NCI-H2081 treated with DMSO at 0.1 percent for 48 hours (cell line): ENCODE data around the gene CEP170.

ENCODE experiments used
- DNase-seq: peaks from one replicate; lab custom pipeline; 2025; lab: John Stamatoyannopoulos, UW

The CEP170 gene

GRCh38 chr1:243267914-243268653, 13.0 kb upstream of the CEP170 start:
- DNase-seq = no peak

DNA sequence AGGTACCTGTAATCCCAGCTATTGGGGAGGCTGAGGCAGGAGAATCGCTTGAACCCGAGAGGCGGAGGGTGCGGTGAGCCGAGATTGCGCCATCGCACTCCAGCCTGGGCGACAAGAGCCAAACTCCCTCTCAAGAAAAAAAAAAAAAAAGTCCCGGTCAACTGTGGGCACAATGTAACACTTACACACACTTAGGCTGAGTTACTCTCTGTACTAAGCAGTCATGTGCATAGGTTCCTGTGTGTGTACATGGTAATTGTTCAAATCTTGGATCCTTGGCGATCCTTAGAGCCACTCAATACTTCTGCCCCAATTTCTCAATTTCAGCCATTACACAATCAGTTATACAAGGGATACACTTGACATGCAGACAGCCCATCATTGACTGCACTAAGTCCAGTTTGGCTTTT, 12.4 kb upstream of the CEP170 start:
- DNase-seq = no peak

DNA sequence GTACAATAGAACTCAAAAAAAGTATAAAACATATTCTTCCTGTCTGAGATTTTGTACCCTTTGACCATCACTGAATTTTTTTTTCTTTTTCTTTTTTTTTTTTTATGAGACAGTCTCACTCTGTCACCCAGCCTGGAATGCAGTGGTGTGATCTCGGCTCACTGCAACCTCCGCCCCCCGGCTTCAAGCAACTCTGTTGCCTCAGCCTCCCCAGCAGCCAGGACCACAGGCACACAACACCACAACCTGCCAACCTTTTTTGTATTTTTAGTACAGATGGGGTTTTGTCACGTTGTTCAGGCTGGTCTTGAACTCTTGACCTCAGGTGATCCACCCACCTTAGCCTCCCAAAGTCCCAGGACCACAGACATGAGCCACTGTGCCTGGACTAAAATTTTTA, 11.2 kb upstream of the CEP170 start:
- no peak for DNase-seq

DNA sequence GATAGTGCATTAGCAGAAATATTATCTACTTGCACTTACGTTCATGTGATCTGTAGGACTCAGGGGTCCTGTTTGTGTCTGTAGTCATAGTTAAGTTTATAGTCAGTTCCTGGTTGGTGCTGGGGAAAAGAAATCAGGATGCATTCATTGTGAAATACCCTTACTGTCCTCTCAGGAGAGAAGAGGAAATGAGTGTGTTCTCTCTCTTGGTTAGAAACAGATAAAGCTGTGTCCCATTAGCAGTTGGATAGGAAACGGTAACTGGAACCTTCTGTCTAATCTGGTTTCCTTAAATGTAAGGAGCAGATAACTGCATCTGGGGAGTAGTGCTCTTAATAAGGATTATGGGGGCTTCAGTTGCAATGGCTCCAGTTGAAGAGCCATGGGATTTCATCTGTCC, 9.6 kb upstream of the CEP170 start:
- DNase-seq = no peak

DNA sequence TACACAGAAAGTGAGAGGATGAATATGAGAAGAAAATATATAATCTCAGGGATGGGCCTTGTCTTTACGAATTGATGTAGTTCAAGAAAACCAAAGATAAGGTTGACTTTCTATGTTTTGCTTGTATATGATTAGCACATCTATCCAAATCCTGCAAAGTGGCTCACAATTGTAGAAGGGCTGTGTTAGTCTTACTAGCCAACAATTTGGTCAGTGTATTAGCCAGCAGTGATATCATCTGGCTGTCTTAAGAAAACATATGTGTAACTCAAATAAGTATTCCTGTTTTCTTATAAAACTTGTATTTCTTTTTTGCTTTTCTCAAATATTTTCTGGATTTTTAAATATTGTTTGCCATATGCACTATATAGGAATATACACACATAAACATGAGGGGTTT, 6.3 kb upstream of the CEP170 start:
- no peak for DNase-seq

GRCh38 chr1:243260221-243260880, 5.3 kb upstream of the CEP170 start:
- DNase-seq = no peak

- DNase-seq = no peak
These were observed 3.6 kb upstream of the CEP170 start for GRCh38 chr1:243258731-243259130.

- DNase-seq = no peak
These were observed 2.1 kb upstream of the CEP170 start for GRCh38 chr1:243257189-243257588.

GRCh38 chr1:243256590-243256989, 1.5 kb upstream of the CEP170 start:
- peak; percentile 10 for DNase-seq

DNA sequence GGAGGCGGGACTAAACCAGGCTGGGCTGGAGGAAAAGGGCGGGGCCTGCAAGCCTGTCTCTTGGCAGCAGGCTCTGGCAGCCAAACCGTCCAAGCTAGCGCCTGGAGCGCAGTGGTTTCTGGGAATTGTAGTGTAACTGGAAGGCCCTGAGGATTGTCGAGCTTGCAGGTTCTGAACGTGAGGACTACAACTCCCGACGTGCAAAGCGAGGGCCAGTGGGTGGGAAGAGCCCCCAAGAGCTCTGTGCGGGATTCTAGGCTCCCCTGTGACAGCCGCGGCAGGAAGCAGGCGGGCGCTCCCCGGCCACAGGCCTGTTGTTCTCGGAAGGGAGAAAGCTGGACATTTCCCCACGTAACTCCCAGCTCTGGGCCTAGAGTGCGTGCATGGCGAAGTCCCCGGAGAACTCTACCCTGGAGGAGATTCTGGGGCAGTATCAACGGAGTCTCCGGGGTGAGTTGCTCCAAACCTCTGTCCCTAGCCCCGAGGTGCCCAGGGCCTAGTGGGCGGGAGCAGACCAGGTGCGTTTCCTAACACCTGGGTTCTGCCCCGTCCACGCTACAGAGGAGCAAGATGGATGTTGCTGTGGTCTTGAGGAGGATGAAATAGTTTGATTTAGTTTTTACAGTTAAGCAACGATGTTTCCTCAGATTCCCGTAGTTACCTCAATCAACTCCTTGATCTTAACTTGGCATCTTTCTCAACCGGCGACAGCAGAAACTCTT, 871 bp upstream of the CEP170 start, which contains the start of gene SDCCAG8:
Gene SDCCAG8, plus strand, starts transcription at position 251 of the 722 bp plus-strand sequence. Its CDS starts 133 bp downstream, at position 384.
- DNase-seq = peak; percentile 99

DNA sequence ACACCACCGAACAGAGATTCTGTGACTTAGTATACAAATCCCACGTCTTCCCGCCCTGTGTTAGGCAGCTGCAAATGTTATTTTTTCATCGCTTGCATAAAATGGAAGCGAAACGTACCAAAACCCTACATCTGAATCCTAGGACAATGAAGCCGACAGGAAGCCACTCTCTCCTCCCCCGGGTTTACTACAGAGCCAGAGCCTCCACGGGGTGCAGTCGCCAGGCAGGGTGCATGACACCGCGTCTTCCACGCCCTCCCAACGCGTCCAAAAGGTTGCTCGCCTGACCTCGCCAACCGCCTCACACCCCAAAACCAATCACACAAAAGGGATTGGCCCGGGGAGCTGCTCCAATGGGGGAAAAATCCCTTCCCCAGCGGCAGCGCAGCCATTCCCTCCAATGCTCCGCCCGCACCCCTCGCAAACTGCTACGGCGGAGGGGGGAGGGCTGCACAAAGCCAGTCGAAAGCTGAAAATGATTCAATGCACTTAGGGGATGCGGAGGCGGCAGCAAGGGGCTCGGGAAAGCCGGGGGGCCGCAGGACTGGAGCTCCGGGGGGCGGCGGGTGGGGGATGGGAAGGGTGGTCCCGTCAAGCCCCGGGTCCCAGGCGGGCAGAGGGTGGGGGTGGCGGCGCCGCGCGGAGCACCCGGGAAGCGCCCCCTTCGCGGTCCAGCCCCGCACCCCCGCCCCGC, 701 bp downstream of the CEP170 start:
- DNase-seq = peak; percentile 30

DNA sequence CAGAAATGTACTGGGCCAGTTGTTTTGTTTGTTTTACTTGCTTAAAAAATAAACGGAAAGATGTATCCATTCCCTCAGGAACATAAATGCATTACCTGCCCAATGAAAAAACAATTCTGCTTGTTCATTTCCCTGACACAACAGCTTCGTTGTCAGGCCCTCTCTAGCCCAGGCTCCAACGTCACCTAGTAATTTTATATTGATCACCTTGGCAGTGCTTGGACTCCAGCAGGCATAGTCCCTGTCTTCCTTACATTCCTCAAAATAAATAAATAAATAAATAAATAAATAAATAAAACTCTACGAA, 1.2 kb downstream of the CEP170 start:
- no peak for DNase-seq

GRCh38 chr1:243253211-243253925, 1.7 kb downstream of the CEP170 start:
- no peak for DNase-seq

GRCh38 chr1:243251539-243251938, 3.5 kb downstream of the CEP170 start:
- DNase-seq = no peak

- DNase-seq = no peak
These were observed 5.0 kb downstream of the CEP170 start for GRCh38 chr1:243250102-243250501.

- DNase-seq = no peak
These were observed 5.9 kb downstream of the CEP170 start for GRCh38 chr1:243249214-243249613.

GRCh38 chr1:243247901-243248300, 7.2 kb downstream of the CEP170 start:
- DNase-seq = no peak

DNA sequence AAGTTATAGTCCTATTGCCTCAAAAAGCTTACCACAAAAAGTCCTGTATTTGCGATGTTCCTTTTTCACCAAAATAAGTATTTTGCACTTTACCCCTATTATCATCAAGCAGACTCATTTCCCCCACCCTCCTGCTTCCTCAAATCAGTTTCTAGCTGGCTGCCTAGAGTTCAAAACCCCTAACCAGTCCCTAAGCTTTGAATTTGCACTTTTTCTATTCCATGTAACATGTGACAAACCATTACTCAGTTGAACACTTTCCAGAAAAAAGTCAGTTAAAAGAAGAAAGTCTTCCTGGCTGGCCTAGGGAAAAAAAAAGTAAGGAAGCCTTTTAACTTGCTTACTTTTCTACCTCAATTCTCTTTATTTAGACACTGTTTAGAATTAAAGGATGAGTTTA, 8.2 kb downstream of the CEP170 start:
- no peak for DNase-seq

GRCh38 chr1:243244432-243244841, 10.6 kb downstream of the CEP170 start:
- DNase-seq = no peak

DNA sequence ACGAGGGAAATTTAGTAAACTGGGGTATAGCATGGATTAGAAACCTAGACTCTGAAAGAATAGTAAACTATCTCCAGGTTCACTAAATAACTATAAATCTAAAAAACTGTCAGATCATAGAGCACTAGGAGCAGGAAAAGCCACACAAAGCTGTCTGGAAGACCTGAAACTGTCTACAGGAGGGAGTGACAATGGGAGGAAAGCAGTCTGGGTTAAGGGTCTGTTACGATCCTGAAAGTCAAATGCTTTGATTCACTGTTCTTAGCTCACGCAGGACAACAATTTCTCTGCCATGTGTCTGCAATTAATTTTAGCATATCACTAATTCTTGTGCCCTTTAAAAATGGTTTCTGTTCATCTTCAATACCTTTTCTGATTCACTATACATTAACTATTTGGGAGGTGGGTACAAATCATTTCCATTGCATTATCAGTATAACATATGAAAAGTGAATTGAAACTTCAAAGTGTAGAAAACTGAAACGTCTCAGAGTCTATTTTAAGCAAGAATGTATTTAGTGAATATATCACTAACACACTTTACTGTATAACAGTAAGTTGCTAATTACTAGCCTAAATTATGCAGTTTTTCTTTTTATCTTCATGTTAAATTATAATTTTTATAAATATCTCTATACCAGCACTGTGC, 18.4 kb downstream of the CEP170 start:
- DNase-seq = no peak

DNA sequence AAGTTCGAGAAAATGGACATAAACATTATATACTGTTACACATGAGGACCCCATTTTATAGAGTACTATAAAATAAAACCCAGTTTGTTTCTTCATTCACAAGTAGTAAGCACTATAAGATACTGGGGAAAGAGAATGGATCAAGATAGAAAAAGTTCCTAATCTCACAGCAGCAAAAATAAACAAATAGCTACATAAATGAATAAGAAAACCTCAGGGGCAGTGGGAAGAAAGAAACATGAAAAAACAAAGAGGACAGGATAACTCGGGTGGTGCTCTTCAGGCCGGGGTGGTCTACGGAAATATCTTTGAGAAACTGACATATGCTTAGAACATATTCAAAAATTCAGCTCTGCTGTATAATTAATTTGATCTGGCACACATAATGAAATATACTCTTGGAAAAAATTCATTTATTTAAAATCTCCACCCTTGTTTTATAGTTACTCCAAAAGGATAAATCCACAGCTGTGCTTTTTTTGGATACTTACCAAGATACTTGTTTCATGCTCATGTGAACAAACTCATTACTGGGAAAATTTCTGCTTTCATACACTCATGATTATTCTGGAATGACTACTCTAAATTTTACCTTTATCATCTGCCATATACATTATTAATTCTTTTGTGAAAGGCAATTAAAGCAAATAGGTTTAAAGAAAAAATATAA, 20.0 kb downstream of the CEP170 start:
- peak; percentile 39 for DNase-seq
